ENCODE measurements around the gene LMBR1. TPM values are rescaled to one million over a fixed set of nuclear protein-coding genes. Genes with fewer than 3 reads are reported as not detected.

LMBR1 gene
- total and polyA plus RNA-seq, 2 of the 4 experiments (the other 2 are of a cell fraction) = 11.9 to 19.9 TPM

DNA sequence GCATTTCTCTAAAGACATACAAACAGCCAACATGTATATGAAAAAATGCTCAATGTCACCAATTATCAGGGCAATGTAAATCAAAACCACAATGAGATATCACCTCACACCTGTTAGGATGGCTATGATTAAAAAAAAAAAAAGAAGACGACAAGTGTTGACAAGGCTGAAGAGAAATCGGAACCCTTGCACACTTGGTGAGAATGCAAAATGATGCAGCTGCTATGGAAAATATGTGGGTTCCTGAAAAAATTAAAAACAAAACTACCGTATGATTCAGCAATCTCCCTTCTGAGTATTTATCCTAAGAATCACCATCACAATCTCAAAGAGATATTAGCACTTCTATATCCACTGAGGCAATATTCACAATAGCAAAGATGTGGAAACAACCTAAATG lies 11.3 kb downstream of the LMBR1 start (continued):
- no peak for TF ChIP-seq MAFK (IDR thresholded peaks at IDR 0.05; ENCODE audit: low read depth, low read length)
- no peak for TF ChIP-seq NFE2L2 (IDR thresholded peaks at IDR 0.05; ENCODE audit: low read depth, low read length)
- no peak for TF ChIP-seq MXI1 (IDR thresholded peaks at IDR 0.05; ENCODE audit: borderline replicate concordance, low read depth, low read length)
- no peak for TF ChIP-seq SMC3 (IDR thresholded peaks at IDR 0.05; ENCODE audit: low read depth, low read length)
- TF ChIP-seq FOS (IDR thresholded peaks at IDR 0.05; ENCODE audit: low read depth, low read length) = no peak

DNA sequence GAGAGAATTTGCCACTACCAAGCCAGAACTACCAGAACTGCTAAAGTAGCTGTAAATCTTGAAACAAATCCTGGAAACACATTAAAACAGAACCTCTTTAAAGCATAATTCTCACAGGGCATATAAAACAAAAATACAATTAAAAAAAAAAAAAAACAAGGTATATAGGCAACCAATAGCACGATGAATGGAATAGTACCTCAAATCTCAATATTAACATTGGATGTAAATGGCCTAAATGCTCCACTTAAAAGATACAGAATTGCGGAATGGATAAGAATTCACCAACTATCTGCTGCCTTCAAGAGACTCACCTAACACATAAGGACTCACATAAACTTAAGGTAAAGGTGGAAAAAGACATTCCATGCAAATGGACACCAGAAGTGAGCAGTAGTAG lies 17.2 kb downstream of the LMBR1 start:
- no peak overlapping the region for H3K9ac ChIP-seq (ENCODE audit: low read depth, low read length)
- ChIA-PET POLR2A (ENCODE audit: unreplicated experiment) (no interaction called here), CTCF (no interaction called here)
- H2AK9ac ChIP-seq (replicated peaks; ENCODE audit: low read depth, low read length, poor library complexity) = no peak overlapping the region
- no CpG with 5 or more reads among the region's 2 CpGs for WGBS, 2 experiments (ENCODE audit: extremely low coverage in 2 of 2, insufficient read length in 1 of 2)
- H3K9me3 ChIP-seq (ENCODE audit: control insufficient read depth, insufficient read depth, low read length) = no peaks in the 10 kb centered on the region
- in situ Hi-C loops (cut with MboI; ENCODE audit: low sequenced_read_pairs) (no loop called here), dilution Hi-C loops (cut with HindIII; ENCODE audit: low sequenced_read_pairs, unreplicated experiment) (no loop called here), intact Hi-C loops (cut with micrococcal nuclease) (no loop called here)
- H4K8ac ChIP-seq (ENCODE audit: low read depth in 2 of 2, low read length in 2 of 2) = no peak overlapping the region
- DNase-seq (no peak), ATAC-seq (ENCODE audit: low read depth) (no peak)
- H2AK5ac ChIP-seq (ENCODE audit: low read depth, low read length) = no peak overlapping the region
- H2BK20ac ChIP-seq (ENCODE audit: low read depth, low read length) = no peak overlapping the region
- H3K4me3 ChIP-seq (ENCODE audit: insufficient read depth, low read depth, low read length) = no peak overlapping the region
- no peak overlapping the region for H2BK15ac ChIP-seq (ENCODE audit: low read depth, low read length)
- peaks cover 4% of the 10 kb centered on the region; the same call in 1 of the 2 replicates for H3K36me3 ChIP-seq (ENCODE audit: control insufficient read depth, insufficient read depth, low read length)
- no peak overlapping the region for H3K27ac ChIP-seq (ENCODE audit: insufficient read depth, low read length)
- H2BK5ac ChIP-seq (ENCODE audit: low read depth, low read length, poor library complexity, severe bottlenecking) = peak overlapping the region; percentile 39
- no peak overlapping the region for H3K23ac ChIP-seq (ENCODE audit: low read depth, low read length)
- no peak overlapping the region for H4K91ac ChIP-seq (ENCODE audit: insufficient read depth, low read depth, low read length)
- H3K9me1 ChIP-seq (ENCODE audit: insufficient read depth, low read length) = no peaks in the 10 kb centered on the region
- TF ChIP-seq CHD1 (IDR thresholded peaks at IDR 0.05; ENCODE audit: low read depth, low read length) (no peak), BHLHE40 (IDR thresholded peaks at IDR 0.05; ENCODE audit: low read depth, low read length) (no peak), MAFK (IDR thresholded peaks at IDR 0.05; ENCODE audit: low read depth, low read length) (no peak), FOS (IDR thresholded peaks at IDR 0.05; ENCODE audit: low read depth, low read length) (no peak), RAD21 (IDR thresholded peaks at IDR 0.05; ENCODE audit: low read length) (no peak)
- H2BK120ac ChIP-seq (ENCODE audit: low read depth, low read length) = no peak overlapping the region
- no peaks in the 10 kb centered on the region for H3K4me1 ChIP-seq (ENCODE audit: control insufficient read depth, insufficient read depth, low read length)
- no peaks in the 10 kb centered on the region for H4K20me1 ChIP-seq (ENCODE audit: insufficient read depth, low read length)
- H3K18ac ChIP-seq (ENCODE audit: low read depth, low read length) = no peak overlapping the region
- H4K5ac ChIP-seq (ENCODE audit: low read depth, low read length) = no peak overlapping the region
- H2AFZ ChIP-seq (replicated peaks; ENCODE audit: low read length, poor library complexity) = no peak overlapping the region
- H3K4me2 ChIP-seq (ENCODE audit: low read depth, low read length) = no peak overlapping the region
- H3K79me1 ChIP-seq (ENCODE audit: low read depth in 1 of 2, low read length in 2 of 2) = peaks cover 0 to 2% of the 10 kb centered on the region in 2 experiments; a peak in 1 of 4 replicates
- no peak overlapping the region for H3K4ac ChIP-seq (ENCODE audit: low read depth, low read length)
- H3K56ac ChIP-seq (ENCODE audit: extremely low read depth, insufficient read depth, low read length) = no peak overlapping the region
- no peaks in the 10 kb centered on the region for H3K27me3 ChIP-seq (ENCODE audit: control insufficient read depth, insufficient read depth, low read length)
- H3K14ac ChIP-seq (replicated peaks; ENCODE audit: low read depth, low read length) = no peak overlapping the region
- BruUV-seq (replicated peaks) = no TSS peak

All from IMR-90 (cell line).